ENCODE measurements around the gene PRXL2C. TPM values are rescaled to one million over a fixed set of nuclear protein-coding genes. Genes with fewer than 3 reads are reported as not detected.
"Not testable (repeated sequence)": the region's sequence is repeated elsewhere in the genome, so short reads cannot be mapped to it uniquely, and the experiment has no call there.

The PRXL2C gene
- total and polyA plus RNA-seq, 2 experiments from 2014 or later: 8.8 to 11.0 TPM

GRCh38 chr9:96674906-96675538, 19.9 kb upstream of the PRXL2C start:
- no peak overlapping the region for H3K27ac ChIP-seq
- no peaks in the 10 kb centered on the region for H3K79me2 ChIP-seq
- H3K4me1 ChIP-seq (ENCODE audit: insufficient read depth): no peaks in the 10 kb centered on the region
- no peak for DNase-seq (ENCODE audit: low spot score)
- no peaks in the 10 kb centered on the region for H4K20me1 ChIP-seq (ENCODE audit: insufficient read depth, poor library complexity, severe bottlenecking)
- no peaks in the 10 kb centered on the region for H3K27me3 ChIP-seq
- H3K4me3 ChIP-seq: no peak overlapping the region
- no peak overlapping the region for H2AFZ ChIP-seq
- H3K9me2 ChIP-seq (replicated peaks; ENCODE audit: insufficient read depth): no peaks in the 10 kb centered on the region
- TF ChIP-seq, protein P1, sequence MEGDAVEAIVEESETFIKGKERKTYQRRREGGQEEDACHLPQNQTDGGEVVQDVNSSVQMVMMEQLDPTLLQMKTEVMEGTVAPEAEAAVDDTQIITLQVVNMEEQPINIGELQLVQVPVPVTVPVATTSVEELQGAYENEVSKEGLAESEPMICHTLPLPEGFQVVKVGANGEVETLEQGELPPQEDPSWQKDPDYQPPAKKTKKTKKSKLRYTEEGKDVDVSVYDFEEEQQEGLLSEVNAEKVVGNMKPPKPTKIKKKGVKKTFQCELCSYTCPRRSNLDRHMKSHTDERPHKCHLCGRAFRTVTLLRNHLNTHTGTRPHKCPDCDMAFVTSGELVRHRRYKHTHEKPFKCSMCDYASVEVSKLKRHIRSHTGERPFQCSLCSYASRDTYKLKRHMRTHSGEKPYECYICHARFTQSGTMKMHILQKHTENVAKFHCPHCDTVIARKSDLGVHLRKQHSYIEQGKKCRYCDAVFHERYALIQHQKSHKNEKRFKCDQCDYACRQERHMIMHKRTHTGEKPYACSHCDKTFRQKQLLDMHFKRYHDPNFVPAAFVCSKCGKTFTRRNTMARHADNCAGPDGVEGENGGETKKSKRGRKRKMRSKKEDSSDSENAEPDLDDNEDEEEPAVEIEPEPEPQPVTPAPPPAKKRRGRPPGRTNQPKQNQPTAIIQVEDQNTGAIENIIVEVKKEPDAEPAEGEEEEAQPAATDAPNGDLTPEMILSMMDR (IDR thresholded peaks at IDR 0.05; ENCODE audit: poor library complexity): no peak
- no peak for TF ChIP-seq EZH2phosphoT487 (IDR thresholded peaks at IDR 0.05; ENCODE audit: low read depth, severe bottlenecking, unreplicated experiment)
- no peak for TF ChIP-seq EZH2 (IDR thresholded peaks at IDR 0.05; ENCODE audit: borderline replicate concordance)
- no peaks in the 10 kb centered on the region for H3K9me3 ChIP-seq (ENCODE audit: low read depth)
- H3K36me3 ChIP-seq (replicated peaks; ENCODE audit: insufficient read depth, low read depth): no peaks in the 10 kb centered on the region
- H3K4me2 ChIP-seq: no peak overlapping the region

DNA sequence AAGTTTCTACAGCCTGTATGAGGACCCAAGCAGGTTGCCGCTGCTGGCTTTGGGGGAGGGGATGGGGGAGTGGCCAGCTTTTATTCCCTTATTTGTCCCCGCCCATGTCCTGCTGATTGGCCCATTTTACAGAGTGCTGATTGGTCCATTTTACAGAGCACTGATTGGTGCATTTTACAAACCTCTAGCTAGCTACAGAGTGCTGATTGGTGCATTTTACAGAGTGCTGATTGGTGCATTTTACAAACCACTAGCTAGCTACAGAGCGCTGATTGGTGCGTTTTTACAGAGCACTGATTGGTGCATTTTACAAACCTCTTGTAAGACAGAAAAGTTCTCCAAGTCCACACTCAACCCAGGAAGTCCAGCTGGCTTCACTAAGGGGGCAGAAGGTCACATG, 18.7 kb upstream of the PRXL2C start:
- H3K4me3 ChIP-seq; H2AFZ ChIP-seq; H3K27me3 ChIP-seq; DNase-seq (ENCODE audit: low spot score); H3K9me3 ChIP-seq (ENCODE audit: low read depth); H3K36me3 ChIP-seq (replicated peaks; ENCODE audit: insufficient read depth, low read depth); H4K20me1 ChIP-seq (ENCODE audit: insufficient read depth, poor library complexity, severe bottlenecking); H3K27ac ChIP-seq; H3K4me2 ChIP-seq; H3K4me1 ChIP-seq (ENCODE audit: insufficient read depth); H3K79me2 ChIP-seq; H3K9me2 ChIP-seq (replicated peaks; ENCODE audit: insufficient read depth): not testable (repeated sequence)
- 95% methylated on average over 4 of the region's 4 CpGs for WGBS (ENCODE audit: low lambda C conversion rate, missing lambda C conversion rate)

- H3K36me3 ChIP-seq (replicated peaks; ENCODE audit: insufficient read depth, low read depth): no peaks in the 10 kb centered on the region
- H3K4me3 ChIP-seq: no peak overlapping the region
- H3K9me2 ChIP-seq (replicated peaks; ENCODE audit: insufficient read depth): no peaks in the 10 kb centered on the region
- H3K4me1 ChIP-seq (ENCODE audit: insufficient read depth): no peaks in the 10 kb centered on the region
- TF ChIP-seq, protein P1 (IDR thresholded peaks at IDR 0.05; ENCODE audit: poor library complexity): no peak
- no peak for TF ChIP-seq EZH2phosphoT487 (IDR thresholded peaks at IDR 0.05; ENCODE audit: low read depth, severe bottlenecking, unreplicated experiment)
- TF ChIP-seq EZH2 (IDR thresholded peaks at IDR 0.05; ENCODE audit: borderline replicate concordance): no peak
- no peaks in the 10 kb centered on the region for H3K9me3 ChIP-seq (ENCODE audit: low read depth)
- no peak overlapping the region for H3K4me2 ChIP-seq
- WGBS (ENCODE audit: low lambda C conversion rate, missing lambda C conversion rate): 94% methylated on average over 20 of the region's 20 CpGs
- H3K27me3 ChIP-seq: no peaks in the 10 kb centered on the region
- no peak overlapping the region for H3K27ac ChIP-seq
- no peaks in the 10 kb centered on the region for H3K79me2 ChIP-seq
- no peak overlapping the region for H2AFZ ChIP-seq
- H4K20me1 ChIP-seq (ENCODE audit: insufficient read depth, poor library complexity, severe bottlenecking): no peaks in the 10 kb centered on the region
- DNase-seq (ENCODE audit: low spot score): no peak
These were observed 13.9 kb upstream of the PRXL2C start for GRCh38 chr9:96668868-96669534.

DNA sequence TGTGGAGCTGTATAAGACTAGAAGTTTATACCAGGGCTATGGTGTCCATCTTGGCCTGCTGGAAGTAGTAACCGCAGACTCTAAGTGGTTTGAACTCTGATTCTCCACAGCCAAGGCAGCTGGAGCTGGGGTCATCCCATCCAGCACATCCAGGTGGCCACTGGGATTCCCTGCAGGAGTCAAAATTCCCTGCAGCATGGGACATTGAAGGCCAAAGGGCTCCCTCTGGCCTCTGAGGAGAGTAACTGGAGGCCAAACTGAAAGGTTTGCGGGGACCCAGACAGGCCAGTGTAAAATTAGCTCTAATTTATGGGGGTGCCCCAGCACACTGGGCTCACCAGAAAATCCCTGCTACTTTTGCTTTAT, 12.2 kb upstream of the PRXL2C start:
- DNase-seq (ENCODE audit: low spot score): no peak
- no peaks in the 10 kb centered on the region for H3K9me3 ChIP-seq (ENCODE audit: low read depth)
- no peaks in the 10 kb centered on the region for H4K20me1 ChIP-seq (ENCODE audit: insufficient read depth, poor library complexity, severe bottlenecking)
- H3K9me2 ChIP-seq (replicated peaks; ENCODE audit: insufficient read depth): no peaks in the 10 kb centered on the region
- no peak overlapping the region for H2AFZ ChIP-seq
- WGBS (ENCODE audit: low lambda C conversion rate, missing lambda C conversion rate): 97% methylated on average over 2 of the region's 2 CpGs
- TF ChIP-seq EZH2phosphoT487 (IDR thresholded peaks at IDR 0.05; ENCODE audit: low read depth, severe bottlenecking, unreplicated experiment) (no peak), EZH2 (IDR thresholded peaks at IDR 0.05; ENCODE audit: borderline replicate concordance) (no peak)
- TF ChIP-seq, protein P1 (IDR thresholded peaks at IDR 0.05; ENCODE audit: poor library complexity): no peak
- no peak overlapping the region for H3K27ac ChIP-seq
- no peaks in the 10 kb centered on the region for H3K27me3 ChIP-seq
- H3K4me2 ChIP-seq: no peak overlapping the region
- no peaks in the 10 kb centered on the region for H3K4me1 ChIP-seq (ENCODE audit: insufficient read depth)
- no peaks in the 10 kb centered on the region for H3K79me2 ChIP-seq
- H3K4me3 ChIP-seq: no peak overlapping the region
- H3K36me3 ChIP-seq (replicated peaks; ENCODE audit: insufficient read depth, low read depth): no peaks in the 10 kb centered on the region

Data from hepatocyte (in vitro differentiated cells).